Endothelial cell of umbilical vein (primary cell): ENCODE results near the gene TREX2. TPM values are rescaled to one million over a fixed set of nuclear protein-coding genes. Genes with fewer than 3 reads are reported as not detected.

Source experiments
- BruUV-seq: library from RNA; stranded (reverse); fragments of 400-500 nt; replicated peaks from 2 replicates; lab custom pipeline; 2021; lab: Mats Ljungman, UMichigan
- CTCF ChIA-PET: fragments of 300-600, 350-600 bp; sonication (Branson Sonifier 250); formaldehyde crosslinking; loops from one replicate; lab custom pipeline; 2021; ENCODE audit warnings: antibody characterized with exemption, inconsistent platforms; lab: Charles Lee
- POLR2A ChIA-PET: fragments of 300-600, 350-600 bp; sonication (Branson Sonifier 250); formaldehyde crosslinking; loops from one replicate; lab custom pipeline; 2021; ENCODE audit warnings: antibody characterized with exemption, inconsistent platforms; lab: Charles Lee
- DNase-seq: peaks from one replicate; pipeline ENCODE4 v3.0.0-alpha.2; 2011; ENCODE audit warnings: low read depth, low spot score
- FAIRE-seq: peaks from 2 replicates; lab custom pipeline; 2011; peaks lifted over from hg19 to GRCh38; lab: Jason Lieb, UNC
- H2AFZ ChIP-seq: 2 replicates; pipeline ENCODE4 v1.6.0; 2012; ENCODE audit warnings: low read depth, low read length, control low read depth, inconsistent platforms
- H3K27ac ChIP-seq: 2 replicates; pipeline ENCODE4 v1.5.1; 2011; ENCODE audit warnings: low read depth, mild to moderate bottlenecking, control low read depth, low read length, moderate library complexity; ENCODE audit not compliant: insufficient read depth
- H3K27me3 ChIP-seq, 2 experiments: 2 replicates each; pipeline versions ENCODE4 v1.6.0 to v1.6.1; 2011; ENCODE audit warnings: low read length in 2 of 2, mixed read lengths in 1 of 2; ENCODE audit not compliant: control insufficient read depth in 2 of 2, insufficient read depth in 2 of 2
- H3K36me3 ChIP-seq, 2 experiments: 2 replicates in 1 of 2; 3 replicates in 1 of 2; pipeline ENCODE4 v1.5.1; 2011; ENCODE audit warnings: low read length in 2 of 2, mild to moderate bottlenecking in 1 of 2, moderate library complexity in 1 of 2; ENCODE audit not compliant: control insufficient read depth in 2 of 2, insufficient read depth in 2 of 2; ENCODE audit errors: extremely low read depth in 1 of 2
- H3K4me1 ChIP-seq: 3 replicates; pipeline ENCODE4 v1.5.1; 2011; ENCODE audit warnings: mild to moderate bottlenecking, low read length; ENCODE audit not compliant: control insufficient read depth, insufficient read depth; ENCODE audit errors: extremely low read depth
- H3K4me2 ChIP-seq: 2 replicates; pipeline ENCODE4 v1.6.1; 2011; ENCODE audit warnings: low read length, control low read depth, mixed read lengths; ENCODE audit not compliant: insufficient read depth
- H3K4me3 ChIP-seq, 3 experiments: fragments of 200-600 bp in 1 of 3; sonication (generic), shearing (Covaris generic) in 1 of 3; replicated peaks in 1 of 3; 2 replicates each; pipeline ENCODE4 v1.5.1; 2011 to 2016; ENCODE audit warnings: control low read depth in 3 of 3, low read length in 3 of 3, mild to moderate bottlenecking in 2 of 3, inconsistent platforms in 1 of 3, low read depth in 1 of 3, moderate library complexity in 1 of 3; ENCODE audit not compliant: insufficient read depth in 1 of 3
- H3K79me2 ChIP-seq: 2 replicates; pipeline ENCODE4 v1.6.0; 2012; ENCODE audit warnings: low read length, inconsistent platforms; ENCODE audit not compliant: control insufficient read depth, insufficient read depth
- H3K9ac ChIP-seq: replicated peaks from 2 replicates; pipeline ENCODE3; 2011; ENCODE audit warnings: low read length, control low read depth; ENCODE audit not compliant: insufficient read depth; ENCODE audit errors: extremely low read depth
- H3K9me1 ChIP-seq: replicated peaks from 3 replicates; pipeline ENCODE4 v1.6.0; 2011; ENCODE audit warnings: mild to moderate bottlenecking, low read length; ENCODE audit not compliant: control insufficient read depth, insufficient read depth; ENCODE audit errors: extremely low read depth
- H3K9me3 ChIP-seq: replicated peaks from 2 replicates; pipeline ENCODE4 v1.5.1; 2012; ENCODE audit warnings: low read length, inconsistent platforms; ENCODE audit not compliant: control insufficient read depth, insufficient read depth
- H4K20me1 ChIP-seq: replicated peaks from 2 replicates; pipeline ENCODE3; 2011; ENCODE audit warnings: mild to moderate bottlenecking, low read length; ENCODE audit not compliant: control insufficient read depth, insufficient read depth; ENCODE audit errors: extremely low read depth
- EZH2 ChIP-seq: IDR thresholded peaks from 2 replicates; pipeline ENCODE4 v1.6.1; 2012; ENCODE audit warnings: borderline replicate concordance, low read depth, mild to moderate bottlenecking, moderate library complexity, low read length, inconsistent platforms; ENCODE audit not compliant: severe bottlenecking
- FOS ChIP-seq: IDR thresholded peaks from 2 replicates; pipeline ENCODE4 v1.6.1; 2011; ENCODE audit warnings: mild to moderate bottlenecking, low read length, moderate library complexity, borderline replicate concordance; ENCODE audit not compliant: insufficient read depth
- GATA2 ChIP-seq: IDR thresholded peaks from 2 replicates; pipeline ENCODE4 v1.7.0; 2011; ENCODE audit warnings: low read depth, mild to moderate bottlenecking, moderate library complexity, mixed read lengths, low read length; ENCODE audit not compliant: insufficient read length, insufficient read depth
- JUN ChIP-seq: IDR thresholded peaks from 2 replicates; pipeline ENCODE4 v1.6.1; 2011; ENCODE audit warnings: borderline replicate concordance, low read depth; ENCODE audit not compliant: insufficient read length, insufficient read depth
- MYC ChIP-seq: IDR thresholded peaks from one replicate; pipeline ENCODE4 v1.6.1; 2011; ENCODE audit warnings: mild to moderate bottlenecking, low read depth, low read length
- POLR2A ChIP-seq: IDR thresholded peaks from 2 replicates; pipeline ENCODE4 v1.6.1; 2012; ENCODE audit warnings: low read depth, mild to moderate bottlenecking, control low read depth, low read length
- POLR2AphosphoS5 ChIP-seq: IDR thresholded peaks from 2 replicates; pipeline ENCODE4 v1.6.1; 2012; ENCODE audit warnings: low read depth, mild to moderate bottlenecking, control low read depth, low read length, moderate library complexity; ENCODE audit not compliant: insufficient read depth
- dilution Hi-C: fragments of 300-500 bp; cut with MboI; formaldehyde crosslinking; loops from one replicate; pipeline ENCODE4 v1.15.0; 2019; ENCODE audit warnings: low sequenced_read_pairs; ENCODE audit not compliant: extremely low pct_ligation_motif_present
- intact Hi-C: fragments of 100-400 bp; cut with micrococcal nuclease; formaldehyde crosslinking; loops from one replicate; pipeline ENCODE4 v1.10.0; 2022
- polyA plus RNA-seq, 4 experiments: library from polyadenylated mRNA; depleted of rRNA in 3 of 4; stranded (reverse) in 3 of 4; unstranded in 1 of 4; fragments of >200 nt; gene quantifications; 2 replicates each; pipeline versions ENCODE4 v1.2.1 to v1.2.3, GENCODE V29; 2011 to 2012; ENCODE audit warnings: missing spikeins in 1 of 4
- total RNA-seq: library from RNA; stranded (reverse); gene quantifications from 2 replicates; pipeline ENCODE4 v1.2.3, GENCODE V29; 2021
- TF ChIP-seq, protein P1 (sequence below): IDR thresholded peaks from 2 replicates; pipeline ENCODE4 v1.6.1; 2011; ENCODE audit not compliant: insufficient read depth, insufficient read length
- TF ChIP-seq, protein P2 (sequence below), 2 donors: IDR thresholded peaks; 1 replicate in 1 of 2; 2 replicates in 1 of 2; pipeline ENCODE4 v1.5.1; 2011; ENCODE audit warnings: low read length in 2 of 2, mild to moderate bottlenecking in 2 of 2, moderate library complexity in 2 of 2, control low read depth in 1 of 2, inconsistent platforms in 1 of 2, low read depth in 1 of 2; ENCODE audit not compliant: insufficient read depth in 1 of 2; ENCODE audit errors: extremely low read depth in 1 of 2

TREX2 gene
- total and polyA plus RNA-seq, 2 donors (not counting 3 experiments of a cell fraction or from before 2014, with no cell fraction given), result 0.82 to 0.99 TPM

DNA sequence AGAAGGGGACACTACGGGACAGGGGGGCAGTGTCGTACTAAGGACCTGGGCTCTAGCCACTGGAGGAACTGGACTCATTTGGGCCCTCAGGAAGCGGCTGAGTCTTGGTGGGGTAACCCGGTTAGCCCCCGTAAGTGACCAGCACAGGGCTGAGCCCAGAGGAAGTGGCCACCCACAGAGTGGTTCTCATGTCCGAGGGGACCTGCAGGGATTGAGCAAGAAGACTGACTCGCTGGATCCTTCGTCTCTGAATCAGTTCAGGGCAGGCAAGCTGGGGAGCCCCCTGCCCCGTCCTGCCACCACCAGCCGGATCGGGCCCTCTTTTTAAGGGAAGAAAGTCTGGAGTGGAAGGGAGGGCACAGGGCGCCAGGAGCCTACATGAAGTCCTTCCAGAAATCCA, 48.2 kb upstream of the TREX2 start:
- FAIRE-seq (no peak), DNase-seq (no peak)
- Histone ChIP-seq H3K27ac (peak overlapping the region; percentile 80), H4K20me1 (no peaks in the 10 kb centered on the region), H3K4me1 (peaks cover 39% of the 10 kb centered on the region), H3K9me1 (no peaks in the 10 kb centered on the region), H3K79me2 (peaks cover 15% of the 10 kb centered on the region), H3K4me2 (peak overlapping the region; percentile 39), H2AFZ (no peak overlapping the region), H3K9ac (peak overlapping the region; percentile 49), H3K36me3 (peaks cover 0 to 7% of the 10 kb centered on the region in 2 experiments), H3K9me3 (no peaks in the 10 kb centered on the region), H3K4me3 (peak overlapping the region in 1 of 3 experiments; percentile 65), H3K27me3 (no peaks in the 10 kb centered on the region)
- dilution Hi-C loops (no loop called here), intact Hi-C loops (no loop called here)
- no TSS peak for BruUV-seq
- TF ChIP-seq POLR2A, result no peak
- no peak for TF ChIP-seq POLR2AphosphoS5
- TF ChIP-seq JUN, result no peak
- TF ChIP-seq EZH2, result no peak
- TF ChIP-seq FOS, result no peak
- TF ChIP-seq GATA2, result no peak
- TF ChIP-seq, protein P1, sequence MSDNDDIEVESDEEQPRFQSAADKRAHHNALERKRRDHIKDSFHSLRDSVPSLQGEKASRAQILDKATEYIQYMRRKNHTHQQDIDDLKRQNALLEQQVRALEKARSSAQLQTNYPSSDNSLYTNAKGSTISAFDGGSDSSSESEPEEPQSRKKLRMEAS, result no peak
- no peak for TF ChIP-seq MYC
- TF ChIP-seq, protein P2, sequence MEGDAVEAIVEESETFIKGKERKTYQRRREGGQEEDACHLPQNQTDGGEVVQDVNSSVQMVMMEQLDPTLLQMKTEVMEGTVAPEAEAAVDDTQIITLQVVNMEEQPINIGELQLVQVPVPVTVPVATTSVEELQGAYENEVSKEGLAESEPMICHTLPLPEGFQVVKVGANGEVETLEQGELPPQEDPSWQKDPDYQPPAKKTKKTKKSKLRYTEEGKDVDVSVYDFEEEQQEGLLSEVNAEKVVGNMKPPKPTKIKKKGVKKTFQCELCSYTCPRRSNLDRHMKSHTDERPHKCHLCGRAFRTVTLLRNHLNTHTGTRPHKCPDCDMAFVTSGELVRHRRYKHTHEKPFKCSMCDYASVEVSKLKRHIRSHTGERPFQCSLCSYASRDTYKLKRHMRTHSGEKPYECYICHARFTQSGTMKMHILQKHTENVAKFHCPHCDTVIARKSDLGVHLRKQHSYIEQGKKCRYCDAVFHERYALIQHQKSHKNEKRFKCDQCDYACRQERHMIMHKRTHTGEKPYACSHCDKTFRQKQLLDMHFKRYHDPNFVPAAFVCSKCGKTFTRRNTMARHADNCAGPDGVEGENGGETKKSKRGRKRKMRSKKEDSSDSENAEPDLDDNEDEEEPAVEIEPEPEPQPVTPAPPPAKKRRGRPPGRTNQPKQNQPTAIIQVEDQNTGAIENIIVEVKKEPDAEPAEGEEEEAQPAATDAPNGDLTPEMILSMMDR (IDR thresholded peaks at IDR 0.05; ENCODE audit: extremely low read depth in 1 of 2, insufficient read depth in 1 of 2, low read depth in 1 of 2, low read length in 2 of 2), result no peak
- ChIA-PET POLR2A (interaction anchor here (1.1 to 3.0 kb wide), 3 partner anchors 17 to 23 kb away, joined by 6 to 9 read pairs (median 7); partner anchors contain the start of gene HAUS7), CTCF (interaction anchor here (0.8 to 9.4 kb wide), 5 partner anchors 13 to 34 kb away, joined by 4 to 189 read pairs (median 14); partner anchors contain the start of gene HAUS7)
